CD8-positive, alpha-beta memory T cell (primary cell): Measurements from ENCODE around the gene TNS1. TPM values are rescaled to one million over a fixed set of nuclear protein-coding genes. Genes with fewer than 3 reads are reported as not detected.
A peak's percentile ranks its signal among the peaks of the same experiment; 100 is the strongest.

Source experiments
- CTCF ChIA-PET: fragments of 350-600 bp; sonication (Branson Sonifier 250); formaldehyde crosslinking; loops from one replicate; lab custom pipeline; 2021; ENCODE audit warnings: antibody characterized with exemption; lab: Charles Lee
- POLR2A ChIA-PET: fragments of 350-600 bp; sonication (Branson Sonifier 250); formaldehyde crosslinking; loops from one replicate; lab custom pipeline; 2021; ENCODE audit warnings: antibody characterized with exemption; lab: Charles Lee
- DNase-seq, 5 donors: peaks; one replicate each; pipeline versions ENCODE4 v3.0.0 to v3.0.0-alpha.2; 2020 to 2022; ENCODE audit warnings: mixed read lengths in 1 of 5
- H3K27ac ChIP-seq: one replicate; pipeline ENCODE4 v1.7.0; 2013; ENCODE audit warnings: low read depth, mild to moderate bottlenecking, low read length, moderate library complexity
- H3K27me3 ChIP-seq: 2 replicates; pipeline ENCODE4 v1.7.0; 2013; ENCODE audit warnings: low read length, mild to moderate bottlenecking; ENCODE audit not compliant: insufficient read depth, poor library complexity, severe bottlenecking
- H3K36me3 ChIP-seq: 2 replicates; pipeline ENCODE4 v1.7.0; 2013; ENCODE audit warnings: mild to moderate bottlenecking, low read length, moderate library complexity; ENCODE audit not compliant: insufficient read depth
- H3K4me1 ChIP-seq: 2 replicates; pipeline ENCODE4 v1.7.0; 2013; ENCODE audit warnings: mild to moderate bottlenecking, low read length, moderate library complexity; ENCODE audit not compliant: insufficient read depth
- H3K4me3 ChIP-seq: 2 replicates; pipeline ENCODE4 v1.7.0; 2013; ENCODE audit warnings: mild to moderate bottlenecking, low read length
- H3K9me3 ChIP-seq: 2 replicates; pipeline ENCODE4 v1.7.0; 2013; ENCODE audit warnings: mild to moderate bottlenecking, low read length
- H3K27ac Mint-ChIP-seq, 8 donors: one replicate each; pipeline ENCODE4 v1.8.0; 2020 to 2021; ENCODE audit warnings: mixed read lengths in 8 of 8, mild to moderate bottlenecking in 6 of 8, inconsistent platforms in 3 of 8, moderate library complexity in 3 of 8
- H3K27me3 Mint-ChIP-seq, 2 donors: one replicate each; pipeline ENCODE4 v1.8.0; 2020 to 2021; ENCODE audit warnings: mixed read lengths in 2 of 2, mild to moderate bottlenecking in 1 of 2, moderate library complexity in 1 of 2
- H3K36me3 Mint-ChIP-seq, 3 donors: one replicate each; pipeline ENCODE4 v1.8.0; 2020 to 2021; ENCODE audit warnings: mixed read lengths in 3 of 3, inconsistent platforms in 1 of 3, mild to moderate bottlenecking in 1 of 3
- H3K4me1 Mint-ChIP-seq, 3 donors: one replicate each; pipeline ENCODE4 v1.8.0; 2020 to 2021; ENCODE audit warnings: mixed read lengths in 3 of 3, inconsistent platforms in 1 of 3, mild to moderate bottlenecking in 1 of 3
- H3K4me3 Mint-ChIP-seq, 7 donors: one replicate each; pipeline ENCODE4 v1.8.0; 2020 to 2021; ENCODE audit warnings: mixed read lengths in 7 of 7, mild to moderate bottlenecking in 6 of 7, moderate library complexity in 4 of 7, inconsistent platforms in 2 of 7
- H3K9me3 Mint-ChIP-seq, 5 donors: one replicate each; pipeline ENCODE4 v1.8.0; 2020 to 2022; ENCODE audit warnings: mixed read lengths in 5 of 5, mild to moderate bottlenecking in 3 of 5, moderate library complexity in 2 of 5, inconsistent platforms in 1 of 5
- polyA plus RNA-seq: library from polyadenylated mRNA; unstranded; fragments of 300-500 nt; fragmentation: Illumina TruSeq; gene quantifications from one replicate; pipeline ENCODE4 v1.2.3, GENCODE V29; 2021
- total RNA-seq, 2 experiments: library from RNA; stranded (reverse); gene quantifications; one replicate each; pipeline ENCODE4 v1.2.3, GENCODE V29; 2021

The TNS1 gene
- total and polyA plus RNA-seq, 3 experiments from 2014 or later = 1.1 to 1.8 TPM; not detected in 1

DNA sequence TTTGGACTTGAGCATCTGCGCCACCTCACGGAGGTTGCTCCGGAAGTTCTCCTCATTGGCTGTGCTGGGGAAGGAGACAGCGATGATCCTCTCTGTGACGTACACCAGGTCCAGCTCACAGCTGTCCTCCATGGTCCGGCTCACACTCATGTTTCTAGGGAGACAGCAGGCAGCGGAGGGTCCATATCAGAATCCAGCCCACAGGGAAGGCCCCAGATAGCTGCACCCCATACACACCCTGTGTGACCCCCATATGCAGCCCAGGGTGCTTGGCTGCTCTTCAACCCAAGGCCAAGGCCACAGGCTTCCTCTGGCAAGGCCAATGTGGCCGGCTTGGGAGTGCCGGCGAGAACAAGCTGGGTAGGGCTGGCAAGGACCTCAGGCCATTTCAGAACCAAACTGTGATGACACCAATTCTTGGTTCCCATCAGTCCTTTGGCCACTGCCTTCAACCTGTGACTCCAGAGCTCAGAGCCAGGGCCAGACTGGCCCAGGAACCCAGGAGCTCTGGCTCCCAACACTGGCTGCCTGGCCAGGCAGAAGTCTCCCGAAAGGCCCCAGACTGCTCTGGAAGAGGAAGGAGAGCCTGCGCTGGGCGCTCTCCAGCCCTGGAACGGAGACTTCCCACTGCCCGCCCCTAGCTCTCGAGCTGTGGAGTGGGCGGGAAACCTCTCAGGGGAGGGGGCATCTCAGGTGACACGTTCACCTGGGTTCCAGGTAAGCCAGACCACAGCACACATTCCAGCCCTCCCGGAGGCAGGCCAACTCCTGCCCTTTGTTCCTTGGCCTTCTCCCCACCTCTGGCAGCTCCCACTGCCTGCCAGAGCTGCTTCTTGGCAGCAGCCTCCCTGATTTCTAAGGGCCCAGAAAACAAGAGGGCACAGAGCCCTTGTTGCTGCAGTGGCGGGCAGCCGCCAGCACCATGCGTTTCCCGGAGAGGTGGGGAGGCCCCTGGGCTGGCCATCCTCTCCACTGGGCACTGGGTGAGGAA, 104.7 kb downstream of the TNS1 start:
- H3K27me3 Mint-ChIP-seq = peaks cover 0 to 7% of the 10 kb centered on the region in 2 donors
- no peak for DNase-seq
- ChIA-PET POLR2A (no interaction called here), CTCF (interaction anchor here (0.7 kb wide), 1 partner anchor 11 kb away, joined by 4 read pairs; no protein-coding TSS in a partner anchor)
- no peak overlapping the region for H3K27ac ChIP-seq
- H3K36me3 ChIP-seq = no peaks in the 10 kb centered on the region
- no peaks in the 10 kb centered on the region for H3K9me3 Mint-ChIP-seq
- H3K4me3 Mint-ChIP-seq = no peak overlapping the region
- H3K4me1 Mint-ChIP-seq = no peaks in the 10 kb centered on the region
- H3K4me1 ChIP-seq = no peaks in the 10 kb centered on the region
- H3K27ac Mint-ChIP-seq = no peak overlapping the region
- no peaks in the 10 kb centered on the region for H3K9me3 ChIP-seq
- no peaks in the 10 kb centered on the region for H3K27me3 ChIP-seq
- no peak overlapping the region for H3K4me3 ChIP-seq
- H3K36me3 Mint-ChIP-seq = no peaks in the 10 kb centered on the region

- no peak for DNase-seq
- H3K27me3 ChIP-seq = no peaks in the 10 kb centered on the region
- H3K27me3 Mint-ChIP-seq = peaks cover 0 to 6% of the 10 kb centered on the region in 2 donors
- no peak overlapping the region for H3K4me3 Mint-ChIP-seq
- H3K4me3 ChIP-seq = no peak overlapping the region
- H3K36me3 Mint-ChIP-seq = no peaks in the 10 kb centered on the region
- ChIA-PET POLR2A (no interaction called here), CTCF (no interaction called here)
- no peak overlapping the region for H3K27ac ChIP-seq
- H3K27ac Mint-ChIP-seq = no peak overlapping the region
- no peaks in the 10 kb centered on the region for H3K9me3 Mint-ChIP-seq
- no peaks in the 10 kb centered on the region for H3K36me3 ChIP-seq
- H3K4me1 Mint-ChIP-seq = no peaks in the 10 kb centered on the region
- no peaks in the 10 kb centered on the region for H3K4me1 ChIP-seq
- H3K9me3 ChIP-seq = no peaks in the 10 kb centered on the region
Observed at GRCh38 chr2:217897091-217897715, 105.6 kb downstream of the TNS1 start.

DNA sequence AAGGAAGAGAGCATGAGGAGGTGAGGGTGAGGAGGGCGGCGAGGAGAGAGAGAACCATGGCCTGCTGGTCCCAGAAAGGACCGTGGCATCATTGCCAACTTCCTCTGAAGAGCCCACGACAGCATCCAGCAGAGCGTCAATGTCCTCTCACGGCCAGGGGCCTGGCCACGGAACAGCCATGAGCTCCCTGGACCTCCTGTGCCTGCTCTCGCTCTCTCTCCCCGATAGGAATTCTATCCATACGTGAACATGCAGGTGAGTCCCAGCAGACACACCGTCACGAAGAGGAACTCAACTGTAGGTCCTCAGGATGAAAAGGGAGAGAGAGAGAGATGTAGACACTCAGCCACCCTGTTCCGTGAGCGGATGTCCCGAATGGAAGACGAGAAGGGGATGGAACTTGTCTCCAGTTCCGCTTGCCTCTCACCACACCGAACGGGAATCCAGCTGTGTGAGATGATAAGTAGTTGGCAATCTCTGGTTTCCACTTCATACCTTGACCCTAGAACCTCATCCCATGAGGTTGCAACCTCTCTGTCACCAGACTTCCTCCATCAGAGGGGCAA, 107.6 kb downstream of the TNS1 start:
- POLR2A ChIA-PET = no interaction called here
- no peak overlapping the region for H3K27ac Mint-ChIP-seq
- H3K4me1 Mint-ChIP-seq = no peaks in the 10 kb centered on the region
- no peaks in the 10 kb centered on the region for H3K27me3 ChIP-seq
- no peaks in the 10 kb centered on the region for H3K9me3 Mint-ChIP-seq
- H3K4me3 ChIP-seq = no peak overlapping the region
- DNase-seq = no peak
- no peak overlapping the region for H3K27ac ChIP-seq
- H3K27me3 Mint-ChIP-seq = peaks cover 4% of the 10 kb centered on the region in 2 donors
- no peak overlapping the region for H3K4me3 Mint-ChIP-seq
- H3K36me3 ChIP-seq = no peaks in the 10 kb centered on the region
- CTCF ChIA-PET = no interaction called here
- H3K9me3 ChIP-seq = no peaks in the 10 kb centered on the region
- no peaks in the 10 kb centered on the region for H3K4me1 ChIP-seq
- H3K36me3 Mint-ChIP-seq = no peaks in the 10 kb centered on the region

DNA sequence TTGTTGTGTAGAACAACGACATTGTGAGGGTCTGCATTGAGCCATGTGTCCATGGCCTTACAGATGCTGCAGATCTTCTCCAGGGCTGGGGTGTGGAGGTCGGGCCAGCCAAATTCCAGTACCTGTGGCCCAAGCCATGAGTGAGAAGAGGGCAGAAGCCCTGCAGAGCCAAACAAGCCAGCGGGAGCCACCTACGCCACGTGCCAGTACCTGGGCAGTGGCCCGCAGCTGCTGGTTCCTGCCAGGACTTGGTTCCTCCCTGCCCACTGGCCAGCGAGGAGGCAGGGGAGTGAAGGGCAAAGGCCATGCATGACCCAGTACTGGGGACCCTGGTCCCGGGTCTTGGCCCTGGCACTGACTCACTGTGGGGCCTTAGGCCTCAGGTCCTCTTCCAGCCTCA, 109.4 kb downstream of the TNS1 start:
- CTCF ChIA-PET = no interaction called here
- H3K36me3 ChIP-seq = no peaks in the 10 kb centered on the region
- no peaks in the 10 kb centered on the region for H3K4me1 ChIP-seq
- H3K27me3 Mint-ChIP-seq = peaks cover 4% of the 10 kb centered on the region in 2 donors
- H3K27ac Mint-ChIP-seq = no peak overlapping the region
- POLR2A ChIA-PET = no interaction called here
- no peaks in the 10 kb centered on the region for H3K27me3 ChIP-seq
- H3K4me1 Mint-ChIP-seq = no peaks in the 10 kb centered on the region
- H3K9me3 Mint-ChIP-seq = peaks cover 0 to 2% (median 0%) of the 10 kb centered on the region in 5 donors
- H3K36me3 Mint-ChIP-seq = no peaks in the 10 kb centered on the region
- no peak overlapping the region for H3K4me3 Mint-ChIP-seq
- H3K9me3 ChIP-seq = no peaks in the 10 kb centered on the region
- H3K27ac ChIP-seq = no peak overlapping the region
- no peak overlapping the region for H3K4me3 ChIP-seq
- no peak for DNase-seq

GRCh38 chr2:217892560-217892959, 110.2 kb downstream of the TNS1 start:
- H3K9me3 Mint-ChIP-seq = peaks cover 0 to 2% (median 0%) of the 10 kb centered on the region in 5 donors
- DNase-seq = no peak
- ChIA-PET CTCF (no interaction called here), POLR2A (no interaction called here)
- H3K27me3 Mint-ChIP-seq = peaks cover 4% of the 10 kb centered on the region in 2 donors
- H3K27me3 ChIP-seq = no peaks in the 10 kb centered on the region
- no peaks in the 10 kb centered on the region for H3K9me3 ChIP-seq
- no peak overlapping the region for H3K4me3 Mint-ChIP-seq
- no peak overlapping the region for H3K4me3 ChIP-seq
- peak overlapping the region in 1 of 8 donors; percentile 19 for H3K27ac Mint-ChIP-seq
- no peaks in the 10 kb centered on the region for H3K4me1 Mint-ChIP-seq
- H3K4me1 ChIP-seq = no peaks in the 10 kb centered on the region
- H3K36me3 ChIP-seq = no peaks in the 10 kb centered on the region
- no peaks in the 10 kb centered on the region for H3K36me3 Mint-ChIP-seq
- H3K27ac ChIP-seq = no peak overlapping the region

DNA sequence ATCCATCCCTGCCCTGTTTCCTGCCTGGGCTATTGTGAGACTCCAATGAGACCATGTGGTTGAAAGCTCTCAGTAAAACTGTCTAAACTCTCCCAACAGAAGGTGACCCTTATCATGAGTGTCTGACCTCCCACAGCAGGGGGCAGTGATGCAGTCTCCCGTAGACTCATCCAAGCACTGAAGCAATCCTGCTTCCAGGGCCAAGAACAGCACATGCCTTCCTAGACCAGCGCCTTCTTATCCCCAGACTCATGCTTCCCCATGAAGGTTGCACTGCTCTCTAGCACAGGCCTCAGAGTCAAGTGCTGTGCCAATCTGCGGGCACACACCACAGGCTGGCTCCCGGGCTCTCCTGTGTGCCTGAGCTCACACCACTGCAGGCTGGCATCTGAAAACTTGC, 112.3 kb downstream of the TNS1 start:
- Histone ChIP-seq H3K36me3 (no peaks in the 10 kb centered on the region), H3K27me3 (no peaks in the 10 kb centered on the region), H3K27ac (no peak overlapping the region), H3K4me3 (no peak overlapping the region), H3K9me3 (no peaks in the 10 kb centered on the region), H3K4me1 (no peaks in the 10 kb centered on the region)
- peaks cover 5 to 7% of the 10 kb centered on the region in 2 donors for H3K27me3 Mint-ChIP-seq
- H3K36me3 Mint-ChIP-seq = no peaks in the 10 kb centered on the region
- no peak for DNase-seq
- no peak overlapping the region for H3K27ac Mint-ChIP-seq
- no peak overlapping the region for H3K4me3 Mint-ChIP-seq
- POLR2A ChIA-PET = no interaction called here
- peaks cover 0 to 2% (median 0%) of the 10 kb centered on the region in 5 donors for H3K9me3 Mint-ChIP-seq
- CTCF ChIA-PET = interaction anchor here (1.4 to 1.8 kb wide), 2 partner anchors 101 to 105 kb away, joined by 4 to 6 read pairs; no protein-coding TSS in a partner anchor
- H3K4me1 Mint-ChIP-seq = peaks cover 3 to 4% (median 3%) of the 10 kb centered on the region in 3 donors

GRCh38 chr2:217889656-217890055, 113.1 kb downstream of the TNS1 start:
- no peak for DNase-seq
- H3K4me1 Mint-ChIP-seq = peaks cover 3 to 4% (median 3%) of the 10 kb centered on the region in 3 donors
- no peaks in the 10 kb centered on the region for H3K36me3 Mint-ChIP-seq
- H3K27me3 Mint-ChIP-seq = peaks cover 4 to 7% of the 10 kb centered on the region in 2 donors
- Histone ChIP-seq H3K27me3 (no peaks in the 10 kb centered on the region), H3K27ac (no peak overlapping the region), H3K4me1 (no peaks in the 10 kb centered on the region), H3K36me3 (no peaks in the 10 kb centered on the region), H3K9me3 (no peaks in the 10 kb centered on the region), H3K4me3 (no peak overlapping the region)
- peaks cover 0 to 2% (median 0%) of the 10 kb centered on the region in 5 donors for H3K9me3 Mint-ChIP-seq
- CTCF ChIA-PET = interaction anchor here (1.4 to 1.8 kb wide), 2 partner anchors 100 to 104 kb away, joined by 4 to 6 read pairs; no protein-coding TSS in a partner anchor
- H3K27ac Mint-ChIP-seq = no peak overlapping the region
- H3K4me3 Mint-ChIP-seq = no peak overlapping the region
- POLR2A ChIA-PET = no interaction called here
